HG02938 (cell line): ENCODE results near the gene COX4I1.

Experiments
- ATAC-seq: cut with Tn5 transposase; IDR thresholded peaks from one replicate; pipeline ENCODE4 v1.9.1; 2021; ENCODE audit warnings: mild to moderate bottlenecking, moderate library complexity; ENCODE audit not compliant: unreplicated experiment

The COX4I1 gene

DNA sequence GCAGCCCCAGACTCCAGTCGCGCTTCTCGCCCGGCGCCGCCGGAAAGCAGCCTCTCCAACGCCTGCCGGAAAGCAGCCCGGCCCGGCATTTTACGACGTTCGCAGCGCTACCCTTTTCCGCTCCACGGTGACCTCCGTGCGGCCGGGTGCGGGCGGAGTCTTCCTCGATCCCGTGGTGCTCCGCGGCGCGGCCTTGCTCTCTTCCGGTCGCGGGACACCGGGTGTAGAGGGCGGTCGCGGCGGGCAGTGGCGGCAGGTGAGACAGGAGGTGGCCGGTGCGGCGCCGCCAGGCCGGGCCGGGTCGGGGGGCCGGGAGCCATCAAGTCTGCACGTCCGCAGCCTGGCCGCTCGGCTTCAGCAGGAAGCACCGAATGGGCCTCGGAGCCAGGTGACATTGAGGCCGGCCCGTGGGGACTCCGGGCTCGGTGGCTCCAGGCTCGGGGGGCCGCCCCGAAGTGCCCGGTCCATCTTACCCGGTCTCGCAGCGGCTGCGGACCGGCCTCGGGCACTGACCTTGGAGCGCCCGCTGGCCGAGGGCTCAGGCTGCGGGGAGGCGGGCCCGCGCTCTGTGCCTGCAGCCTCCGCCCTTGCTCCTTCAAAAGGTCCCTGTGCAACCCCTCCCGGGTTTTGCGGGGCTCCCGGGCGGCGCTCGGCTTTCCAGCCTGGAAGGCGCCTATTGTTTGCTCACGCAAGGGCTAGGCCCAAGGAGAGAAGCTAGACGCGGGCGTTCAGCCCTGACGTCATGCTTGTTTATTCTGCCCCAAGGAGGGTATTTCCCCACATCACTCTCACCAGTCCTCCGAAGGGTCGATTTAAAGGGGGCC, at the start of gene COX4I1, which contains the start of gene EMC8:
Gene COX4I1, plus strand, starts transcription at position 199 of the 824 bp plus-strand sequence. CDS start 1,511 bp downstream, outside the sequence.
Gene EMC8, minus strand, starts transcription at position 48 of the 824 bp plus-strand sequence. CDS start 249 bp downstream, outside the sequence.
- peak; percentile 67 for ATAC-seq

DNA sequence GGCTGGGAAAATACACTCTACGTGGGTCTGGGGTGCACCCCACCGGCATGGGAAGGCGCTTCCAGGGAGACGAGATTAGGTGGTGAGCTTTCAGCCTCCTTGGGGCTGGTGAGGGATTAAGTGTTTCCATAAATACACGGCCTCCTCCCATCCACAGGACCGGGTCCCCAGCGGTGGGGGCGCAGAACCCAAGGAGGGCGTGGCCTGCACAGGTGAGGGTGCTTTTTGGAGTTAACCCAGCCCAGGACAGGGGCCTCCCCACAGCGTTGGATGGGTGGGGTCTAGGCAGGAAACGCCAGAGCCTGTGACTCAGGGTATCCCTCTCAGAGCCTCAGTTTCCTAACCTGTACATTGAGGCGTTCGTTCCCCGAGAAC, 49.7 kb upstream of the COX4I1 start:
- no peak for ATAC-seq

DNA sequence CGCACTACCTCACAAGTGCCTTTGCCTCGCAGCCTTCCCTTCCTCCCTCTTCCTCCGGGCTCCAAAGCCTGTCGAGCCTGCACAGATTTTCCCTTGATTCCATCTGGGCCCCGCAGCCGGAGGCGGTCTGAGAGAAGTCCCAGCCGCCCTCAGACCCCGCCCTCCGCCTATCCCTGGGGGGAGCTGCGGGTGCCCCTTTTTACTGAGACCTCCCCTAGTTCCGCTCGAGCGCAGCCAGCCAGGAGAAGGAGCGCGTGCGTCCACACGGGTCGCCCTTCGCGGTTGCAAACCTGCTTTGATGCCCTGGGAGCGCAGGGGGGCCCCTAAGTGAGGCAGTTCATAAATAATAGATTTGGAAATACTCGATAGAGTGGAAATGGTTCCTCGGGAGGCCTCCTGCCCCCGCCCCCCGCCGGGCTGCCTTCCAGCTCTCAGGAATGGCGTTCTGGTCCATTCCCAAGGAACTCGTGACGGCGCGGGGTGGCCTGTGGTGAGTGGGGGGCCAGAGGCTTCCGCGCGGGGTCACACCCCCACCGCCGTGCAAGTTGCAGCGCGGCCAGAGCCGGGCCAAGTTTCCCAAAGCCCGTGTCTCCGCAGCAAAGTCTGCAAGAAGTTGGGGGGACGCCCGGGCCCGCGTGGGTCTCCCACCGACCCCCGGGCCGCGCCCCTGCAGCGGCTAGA, 49.2 kb upstream of the COX4I1 start:
- ATAC-seq: no peak

DNA sequence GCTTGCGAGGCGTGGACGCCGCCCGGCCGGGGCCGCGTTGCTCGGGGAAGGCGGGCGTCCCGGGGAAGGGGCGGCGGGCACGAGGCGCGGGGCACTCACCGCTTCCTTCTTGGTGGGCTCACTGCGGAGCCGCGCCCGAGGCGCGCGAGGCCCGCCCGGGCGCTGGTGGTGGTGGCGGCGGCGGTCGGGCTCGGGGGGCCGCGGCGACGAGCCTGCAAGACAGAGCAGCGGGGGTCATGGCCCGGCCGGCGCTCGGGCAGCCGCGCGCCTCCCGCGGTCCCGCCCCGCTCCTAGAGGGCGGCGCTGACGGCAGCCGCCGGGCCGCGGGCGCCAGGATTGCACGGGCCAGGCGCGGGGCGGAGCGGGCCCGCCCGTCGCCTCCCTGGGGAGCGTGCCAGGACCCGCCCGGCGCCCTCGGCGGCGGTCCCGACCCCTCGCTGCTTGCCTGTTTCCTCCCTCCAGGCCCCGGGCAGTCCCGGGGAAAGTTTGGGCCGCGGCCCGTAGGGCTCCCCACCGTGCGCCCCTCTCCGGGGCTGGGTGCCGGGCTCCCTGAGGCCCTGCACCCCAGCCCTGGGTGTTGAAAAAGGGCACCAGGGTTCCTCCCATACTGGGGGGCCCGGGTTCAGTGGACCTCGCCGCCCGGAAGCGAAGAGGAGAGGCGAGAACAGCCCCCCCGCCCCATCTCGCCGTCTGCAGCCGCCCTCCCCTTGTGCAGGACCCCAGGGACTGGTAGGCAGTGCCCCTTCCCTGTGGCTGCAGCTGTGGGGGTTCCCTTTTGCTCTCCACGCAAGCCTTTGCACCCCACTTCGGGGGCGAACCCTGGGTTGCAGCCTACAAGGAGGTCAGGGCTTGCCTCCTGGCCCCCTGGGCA, 48.4 kb upstream of the COX4I1 start, which contains the start of gene C16orf74:
Gene C16orf74, minus strand, starts transcription at position 270 of the 871 bp plus-strand sequence. CDS start 15,879 bp downstream, outside the sequence.
- ATAC-seq: no peak

DNA sequence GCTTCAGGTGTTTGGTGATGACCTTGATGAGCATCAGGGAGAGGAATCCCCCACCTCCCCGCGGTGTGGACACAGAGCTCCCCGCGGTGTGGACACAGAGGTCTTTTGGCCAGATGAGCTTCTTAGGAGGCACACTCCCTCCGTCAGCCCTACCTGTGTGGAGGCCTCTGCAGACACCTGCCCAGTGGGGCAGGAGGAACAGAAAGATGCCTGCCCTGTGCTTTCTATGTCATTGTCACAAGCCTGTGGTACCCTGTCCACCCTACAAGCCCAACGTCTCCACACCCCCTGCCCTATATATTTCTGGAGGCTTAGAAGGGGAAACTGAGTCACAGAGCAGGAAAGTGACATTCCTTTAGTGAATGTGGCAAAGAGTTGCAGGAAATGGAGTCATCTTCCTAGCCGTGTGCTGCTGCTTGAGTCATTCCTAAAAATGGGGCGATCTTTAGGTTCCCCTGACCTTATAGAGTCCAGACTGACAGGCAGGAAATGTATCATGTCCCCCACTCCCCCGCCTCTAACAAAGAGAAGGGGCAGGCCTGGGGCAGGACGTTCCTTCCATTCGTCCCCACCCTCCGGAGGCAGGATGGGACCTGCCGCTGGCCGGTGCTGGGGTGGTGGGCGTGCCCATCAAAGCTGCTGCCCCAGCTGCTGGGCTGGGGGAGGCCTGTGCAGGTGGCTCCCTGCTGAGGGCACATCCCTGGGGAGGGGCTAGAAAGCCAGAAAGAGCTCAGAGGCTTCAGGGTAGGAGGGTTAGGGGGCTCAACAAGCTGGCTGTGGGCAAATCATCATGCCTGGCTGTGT, 47.6 kb upstream of the COX4I1 start:
- ATAC-seq: no peak

DNA sequence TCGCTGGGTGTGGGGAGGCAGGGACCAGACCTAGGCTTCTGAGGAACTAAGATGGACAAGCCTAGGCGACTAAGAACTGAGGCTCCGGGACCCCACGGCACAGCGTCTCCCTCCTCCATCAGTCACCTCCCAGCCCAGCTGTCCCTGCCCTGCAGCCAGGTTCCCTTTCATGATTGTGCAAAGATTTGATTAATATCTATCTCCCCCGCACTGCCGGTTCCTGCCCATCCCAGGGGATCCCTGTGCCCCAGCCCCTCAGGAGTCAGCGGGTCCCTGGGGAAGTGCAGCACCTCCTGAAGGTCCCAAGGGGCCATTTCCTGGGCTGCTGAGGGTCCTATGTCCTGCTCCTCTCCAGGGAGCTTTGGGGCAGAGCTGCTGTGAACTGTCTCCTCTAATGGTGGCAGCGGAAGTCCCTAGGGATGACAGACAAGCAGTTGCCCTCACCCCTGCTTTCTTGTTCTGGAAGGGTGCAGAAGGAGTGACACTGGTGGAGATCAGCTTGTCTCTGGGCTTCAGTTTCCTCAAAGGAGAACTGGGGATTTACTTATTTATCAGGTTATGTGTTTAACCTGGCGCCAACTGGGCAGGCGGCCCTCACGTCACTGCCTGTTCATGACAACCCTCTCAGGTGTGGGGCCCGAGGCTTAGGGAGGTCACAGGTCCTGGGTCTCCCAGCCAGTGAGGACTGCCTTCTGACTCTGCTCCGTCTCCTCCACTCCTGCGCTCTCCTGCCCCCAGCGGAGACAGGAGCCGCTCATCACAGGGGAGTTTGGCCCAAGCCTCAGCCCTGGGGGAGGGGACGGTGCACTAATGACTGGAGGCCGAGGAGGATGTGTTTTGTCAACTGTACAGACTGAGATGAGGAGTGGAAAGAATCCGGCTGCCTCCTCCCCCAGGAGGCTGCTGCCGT, 46.7 kb upstream of the COX4I1 start:
- no peak for ATAC-seq

DNA sequence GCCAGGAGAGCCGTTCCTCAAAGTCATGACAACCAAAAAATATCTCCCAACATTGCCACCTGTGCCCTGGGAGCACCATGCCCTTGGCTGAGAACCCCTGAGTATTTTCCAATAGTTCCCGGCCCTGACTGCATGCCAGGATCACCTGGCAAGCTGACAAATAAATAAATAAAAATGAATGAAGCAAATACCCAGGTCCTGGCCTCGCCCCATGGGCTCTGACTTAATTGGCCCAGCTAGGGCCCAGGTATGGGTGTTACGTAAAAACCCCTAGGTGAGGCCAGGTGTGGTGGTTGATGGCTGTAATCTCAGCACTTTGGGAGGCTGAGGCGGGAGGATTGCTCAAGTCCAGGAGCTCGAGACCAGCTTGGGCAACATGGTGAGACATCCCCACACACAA, 45.9 kb upstream of the COX4I1 start:
- ATAC-seq: no peak

DNA sequence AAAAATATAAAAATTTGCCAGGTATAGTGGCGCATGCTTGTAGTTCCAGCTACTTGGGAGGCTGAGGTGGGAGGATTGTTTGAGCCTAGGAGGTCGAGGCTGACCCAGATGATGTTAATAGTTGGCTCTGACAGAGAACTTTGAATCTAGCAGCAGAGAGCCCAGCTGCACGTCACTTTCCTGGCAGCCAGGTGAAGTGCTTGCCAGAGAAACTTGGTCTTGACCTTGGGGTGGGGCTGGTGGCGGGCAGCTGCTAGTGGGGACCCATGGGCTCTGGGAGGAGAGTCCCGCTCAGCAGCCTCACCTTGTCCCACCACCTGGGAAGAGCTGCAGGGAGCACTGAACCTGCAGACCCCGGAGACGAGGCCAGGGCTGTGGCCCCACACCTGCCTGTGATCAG, 45.5 kb upstream of the COX4I1 start:
- ATAC-seq: no peak

DNA sequence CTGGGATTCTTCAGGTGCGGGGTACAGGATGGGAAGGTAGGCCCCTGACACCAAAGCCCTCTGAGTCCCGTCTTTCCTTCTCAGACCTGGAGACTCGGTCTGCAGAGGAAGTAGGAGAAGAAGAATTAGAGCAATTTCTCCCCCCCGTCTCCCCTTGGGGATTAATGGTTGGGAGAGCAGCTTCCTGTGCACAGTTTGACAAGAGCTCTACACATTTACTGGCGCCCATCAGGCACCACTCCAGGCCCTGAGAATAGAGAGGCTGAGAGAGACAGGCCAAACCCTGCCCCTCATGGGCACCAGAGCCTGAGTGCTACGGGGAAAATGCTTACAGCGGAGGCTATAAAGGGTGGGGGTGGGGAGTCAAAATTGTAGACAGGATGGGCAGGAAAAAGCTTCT, 45.1 kb upstream of the COX4I1 start:
- no peak for ATAC-seq

DNA sequence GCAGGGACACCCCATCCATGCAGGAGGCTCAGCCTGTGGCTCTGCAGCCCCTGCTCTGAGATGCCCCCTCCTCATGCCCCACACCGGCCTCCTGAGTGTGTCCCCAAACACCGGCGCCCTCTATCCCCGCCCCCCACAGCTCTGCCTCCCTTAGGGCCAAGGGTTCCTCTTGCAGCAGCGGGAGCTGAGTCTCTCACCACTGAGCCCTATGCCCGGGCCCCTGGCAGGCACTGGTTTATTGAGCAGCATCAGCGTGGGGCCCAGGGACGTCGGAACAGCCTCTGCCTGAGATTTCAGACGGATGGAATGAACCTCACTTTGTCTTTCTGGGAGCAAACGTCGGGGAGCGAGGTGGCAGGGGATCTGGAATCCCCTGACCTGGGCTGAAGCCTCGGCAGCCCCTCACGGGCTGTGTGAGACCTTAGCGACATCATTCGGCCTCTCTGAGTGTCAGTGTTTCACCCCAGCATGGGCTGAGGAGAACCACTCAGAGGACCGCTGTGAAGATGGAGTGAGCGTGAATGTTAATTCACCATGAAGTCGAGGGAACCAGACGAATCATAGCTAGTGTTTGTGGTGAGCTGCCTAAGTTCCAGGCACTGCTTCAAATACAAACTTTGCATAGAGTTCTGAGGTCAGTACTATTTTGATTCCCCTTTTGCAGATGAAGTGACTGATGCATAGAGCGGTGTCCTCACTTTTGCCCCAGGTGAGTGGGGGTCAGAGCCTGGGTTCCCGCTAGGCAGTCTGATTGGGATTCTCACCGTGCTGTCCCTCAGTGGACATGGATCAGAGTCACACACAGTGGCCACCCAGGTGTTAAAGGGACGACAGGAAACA, 43.3 kb upstream of the COX4I1 start:
- ATAC-seq: peak; percentile 66

DNA sequence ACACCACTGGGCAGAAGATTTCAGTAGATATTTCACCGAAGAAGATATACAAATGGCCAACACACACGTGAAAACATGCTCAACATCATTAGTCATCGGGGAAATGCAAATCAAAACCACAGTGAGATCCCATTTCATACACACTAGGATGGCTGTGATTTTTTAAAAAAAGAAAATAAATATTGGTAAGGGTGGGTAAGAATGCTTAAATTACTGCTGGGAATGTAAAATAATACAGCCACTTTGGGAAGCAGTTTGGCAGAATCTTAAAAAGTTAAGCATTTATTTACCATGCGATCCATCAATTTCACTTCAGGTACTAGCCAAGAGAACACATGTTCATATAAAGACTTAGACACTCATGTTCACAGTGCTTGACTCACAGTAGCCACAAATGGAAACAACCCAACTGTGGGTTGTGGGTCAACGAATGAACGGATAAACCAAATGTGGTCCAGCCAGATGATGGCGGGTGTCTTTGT, 42.1 kb upstream of the COX4I1 start:
- no peak for ATAC-seq

DNA sequence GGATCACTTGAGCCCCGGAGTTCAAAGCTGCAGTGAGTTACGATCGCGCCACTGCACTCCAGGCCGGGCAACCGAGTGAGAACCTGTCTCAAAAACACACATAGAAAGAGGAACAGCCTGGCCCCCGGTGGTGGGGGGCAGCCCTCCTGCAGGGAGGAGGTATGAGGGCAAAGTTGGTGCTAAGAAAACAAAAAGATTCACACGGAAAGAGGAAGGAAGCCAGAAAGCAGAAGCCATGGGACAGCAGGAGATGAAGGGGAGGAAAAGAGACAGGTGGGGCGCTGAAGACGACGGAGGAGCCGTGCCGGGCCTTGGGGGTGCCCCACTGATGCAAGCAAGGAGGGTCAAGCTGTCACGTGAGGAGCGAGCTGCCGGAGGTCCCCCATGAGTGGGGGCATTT, 40.4 kb upstream of the COX4I1 start:
- ATAC-seq: no peak

DNA sequence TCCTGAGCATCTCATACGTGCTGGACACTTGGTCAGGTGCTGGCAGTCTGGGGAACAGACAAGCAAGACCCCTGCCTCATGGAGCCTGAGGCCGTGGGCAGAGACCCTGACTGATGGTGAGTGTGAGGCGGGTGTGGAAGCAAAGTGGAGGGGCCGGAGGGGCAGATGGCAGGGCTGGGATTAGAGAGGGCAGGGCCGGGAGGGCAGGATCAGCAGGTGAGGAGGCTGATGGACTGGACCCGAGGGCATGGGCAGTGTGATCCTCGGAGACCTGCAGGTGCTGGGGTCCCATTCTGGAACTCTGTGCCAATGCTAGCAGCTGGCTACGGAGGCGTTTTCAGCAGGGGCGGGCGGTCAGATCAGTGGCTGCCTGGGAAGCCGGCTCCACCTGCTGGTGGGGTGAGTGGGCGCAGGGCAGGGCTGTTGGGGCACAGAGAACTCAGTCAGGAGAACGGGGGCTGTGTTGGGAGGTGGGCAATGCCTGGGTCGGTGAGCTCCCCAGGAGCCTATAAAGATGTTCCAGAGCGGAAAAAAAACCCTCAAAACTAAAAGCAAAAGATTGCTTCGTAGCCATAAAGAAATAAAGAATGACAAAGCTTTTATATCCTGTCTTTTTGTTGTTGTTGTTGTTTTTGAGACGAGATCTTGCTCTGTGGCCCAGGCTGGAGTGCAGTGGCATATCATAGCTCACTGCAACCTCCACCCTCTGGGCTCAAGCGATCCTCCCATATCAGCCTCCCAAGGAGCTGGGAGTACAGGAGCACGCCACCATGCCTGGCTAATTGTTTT, 39.7 kb upstream of the COX4I1 start:
- ATAC-seq: no peak

DNA sequence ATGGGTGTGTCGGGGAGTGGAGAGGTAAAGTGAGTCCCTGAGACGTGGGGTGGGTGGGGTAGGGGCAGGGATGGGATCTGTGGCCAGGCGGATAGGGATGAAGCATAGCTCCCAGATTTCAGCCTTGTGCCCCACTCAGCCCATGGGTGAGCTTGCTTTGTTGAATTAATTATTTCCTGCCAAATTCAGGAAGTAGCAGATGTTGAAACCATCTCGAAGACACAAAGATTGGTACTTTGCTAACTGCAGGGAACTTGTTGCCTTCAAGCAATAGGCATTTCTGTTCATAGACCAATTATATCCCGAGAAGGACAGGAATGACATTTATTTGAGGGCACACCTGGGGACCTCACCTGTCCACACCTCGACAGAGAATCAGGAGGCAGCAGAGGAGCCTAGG, 37.6 kb upstream of the COX4I1 start:
- ATAC-seq: no peak

DNA sequence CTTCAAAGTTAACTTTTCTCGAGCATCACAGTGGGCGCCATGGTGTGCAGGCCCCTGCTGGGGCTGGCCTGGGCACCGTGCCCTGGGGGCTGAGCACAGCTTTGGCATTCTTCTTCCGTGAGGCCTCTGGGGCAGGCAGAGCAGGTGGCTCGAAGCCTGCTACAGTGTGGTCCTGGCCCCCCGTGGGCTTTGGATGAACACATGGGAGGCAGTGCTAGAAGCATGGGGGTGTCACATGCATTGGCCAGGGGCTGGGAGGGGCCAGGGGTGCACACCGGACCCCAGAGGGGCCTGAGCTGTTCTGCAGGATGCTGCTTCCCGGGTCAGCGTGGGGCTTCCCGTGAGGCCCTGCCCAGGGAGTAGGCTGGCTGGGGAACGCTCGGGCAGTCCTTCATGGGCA, 36.5 kb upstream of the COX4I1 start:
- no peak for ATAC-seq

DNA sequence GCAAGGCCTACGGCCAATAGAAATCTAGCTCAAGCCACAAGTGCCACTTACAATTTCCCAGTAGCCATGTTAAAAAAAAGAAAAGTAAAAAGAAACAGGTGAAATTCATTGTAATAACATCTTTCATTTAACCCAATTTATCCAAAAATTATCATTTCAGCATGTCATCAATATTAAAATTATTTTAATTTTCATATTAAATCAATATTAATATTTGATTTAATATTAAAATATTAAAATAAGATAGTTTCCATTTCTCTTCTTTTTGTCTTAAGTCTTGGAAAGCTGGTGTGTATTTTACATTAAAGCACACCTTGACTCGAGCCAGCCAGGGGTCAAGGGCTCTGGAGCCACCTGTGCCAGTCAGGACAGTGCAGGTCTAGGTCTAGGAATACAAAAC, 35.9 kb upstream of the COX4I1 start:
- no peak for ATAC-seq

DNA sequence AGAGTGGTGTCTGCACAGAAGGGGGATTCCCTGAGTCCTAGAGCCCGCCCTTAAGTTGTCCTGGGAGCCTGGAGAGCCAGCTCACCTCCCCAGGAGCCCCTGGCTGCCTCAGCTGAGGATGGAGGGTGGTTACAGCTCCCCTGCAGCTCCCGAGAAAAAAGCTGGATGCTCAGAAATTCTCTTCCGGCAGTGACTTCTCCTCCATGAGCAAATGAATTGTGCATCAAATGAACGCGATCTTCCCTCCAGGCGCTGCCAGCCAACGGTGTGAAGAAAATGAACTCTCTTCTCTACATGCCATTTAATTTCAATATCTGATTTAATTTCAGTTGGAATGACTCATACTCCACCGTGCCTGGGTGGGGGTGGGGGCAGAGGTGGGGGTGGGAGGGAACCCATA, 34.3 kb upstream of the COX4I1 start:
- ATAC-seq: no peak
